Coronary artery (tissue), 2 donors: ENCODE results near the gene ZNF691.
"Not testable (repeated sequence)": the region's sequence is repeated elsewhere in the genome, so short reads cannot be mapped to it uniquely, and the experiment has no call there.

Source experiments
- DNase-seq: peaks from one replicate; pipeline ENCODE4 v3.0.0-alpha.2; 2017; ENCODE audit warnings: low spot score
- H3K27ac ChIP-seq, 2 donors: fragments of 200-600 bp; sonication (generic); one replicate each; pipeline ENCODE4 v1.5.1; 2016 to 2019
- H3K4me3 ChIP-seq: fragments of 200-600 bp; sonication (generic); 2 replicates; pipeline ENCODE4 v1.5.1; 2016; ENCODE audit warnings: mild to moderate bottlenecking, moderate library complexity
- TF ChIP-seq, protein P1 (sequence below): fragments of 200-600 bp; sonication (generic); IDR thresholded peaks from one replicate; pipeline ENCODE4 v1.5.1; 2019; ENCODE audit warnings: antibody characterized with exemption

ZNF691 gene

DNA sequence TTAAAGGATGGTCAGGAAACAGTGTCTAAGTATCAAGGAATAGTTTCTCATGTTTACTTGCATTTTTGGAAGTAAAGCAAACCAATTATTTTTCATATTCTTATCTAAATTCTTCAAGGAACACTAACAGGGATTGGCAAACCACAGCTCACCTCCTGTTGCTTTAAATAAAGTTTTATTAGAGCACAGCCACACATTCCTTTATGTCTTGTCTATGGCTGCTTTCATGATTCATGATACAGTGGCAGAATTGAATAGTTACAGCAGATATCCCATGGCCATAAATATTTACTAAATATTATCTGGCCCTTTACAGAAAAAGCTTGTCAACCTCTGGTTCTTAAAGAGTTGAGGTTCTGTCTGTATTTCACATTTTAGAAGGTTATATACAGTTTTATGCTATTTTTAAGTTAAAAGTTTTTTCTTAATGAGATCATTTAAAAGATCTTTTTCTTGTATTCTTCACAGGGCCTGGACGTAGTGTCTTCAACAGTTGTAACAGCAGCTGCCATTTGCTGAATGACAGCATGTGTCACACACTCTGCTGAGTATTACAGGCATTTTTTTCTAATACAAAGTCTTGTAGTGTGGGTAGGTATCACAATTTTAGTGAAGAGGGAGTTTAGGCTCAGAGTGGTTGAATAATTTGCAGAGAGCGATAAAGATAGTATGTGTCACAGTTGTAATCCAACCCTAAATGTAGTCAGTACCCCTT is 2.6 kb downstream of the ZNF691 start:
- H3K4me3 ChIP-seq = no peak overlapping the region
- TF ChIP-seq, protein P1, sequence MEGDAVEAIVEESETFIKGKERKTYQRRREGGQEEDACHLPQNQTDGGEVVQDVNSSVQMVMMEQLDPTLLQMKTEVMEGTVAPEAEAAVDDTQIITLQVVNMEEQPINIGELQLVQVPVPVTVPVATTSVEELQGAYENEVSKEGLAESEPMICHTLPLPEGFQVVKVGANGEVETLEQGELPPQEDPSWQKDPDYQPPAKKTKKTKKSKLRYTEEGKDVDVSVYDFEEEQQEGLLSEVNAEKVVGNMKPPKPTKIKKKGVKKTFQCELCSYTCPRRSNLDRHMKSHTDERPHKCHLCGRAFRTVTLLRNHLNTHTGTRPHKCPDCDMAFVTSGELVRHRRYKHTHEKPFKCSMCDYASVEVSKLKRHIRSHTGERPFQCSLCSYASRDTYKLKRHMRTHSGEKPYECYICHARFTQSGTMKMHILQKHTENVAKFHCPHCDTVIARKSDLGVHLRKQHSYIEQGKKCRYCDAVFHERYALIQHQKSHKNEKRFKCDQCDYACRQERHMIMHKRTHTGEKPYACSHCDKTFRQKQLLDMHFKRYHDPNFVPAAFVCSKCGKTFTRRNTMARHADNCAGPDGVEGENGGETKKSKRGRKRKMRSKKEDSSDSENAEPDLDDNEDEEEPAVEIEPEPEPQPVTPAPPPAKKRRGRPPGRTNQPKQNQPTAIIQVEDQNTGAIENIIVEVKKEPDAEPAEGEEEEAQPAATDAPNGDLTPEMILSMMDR = no peak
- H3K27ac ChIP-seq = no peak overlapping the region
- DNase-seq = no peak

GRCh38 chr1:42849944-42850343 is 3.5 kb downstream of the ZNF691 start:
- Histone ChIP-seq H3K4me3 (no peak overlapping the region), H3K27ac (no peak overlapping the region)
- TF ChIP-seq, protein P1 = no peak
- DNase-seq = no peak

- Histone ChIP-seq H3K27ac (no peak overlapping the region), H3K4me3 (no peak overlapping the region)
- TF ChIP-seq, protein P1 = no peak
- no peak for DNase-seq
Measured at GRCh38 chr1:42851420-42851819, 5.0 kb downstream of the ZNF691 start.

GRCh38 chr1:42851960-42852607 is 5.7 kb downstream of the ZNF691 start:
- no peak overlapping the region for H3K4me3 ChIP-seq
- no peak overlapping the region for H3K27ac ChIP-seq
- TF ChIP-seq, protein P1 = no peak
- DNase-seq = no peak

DNA sequence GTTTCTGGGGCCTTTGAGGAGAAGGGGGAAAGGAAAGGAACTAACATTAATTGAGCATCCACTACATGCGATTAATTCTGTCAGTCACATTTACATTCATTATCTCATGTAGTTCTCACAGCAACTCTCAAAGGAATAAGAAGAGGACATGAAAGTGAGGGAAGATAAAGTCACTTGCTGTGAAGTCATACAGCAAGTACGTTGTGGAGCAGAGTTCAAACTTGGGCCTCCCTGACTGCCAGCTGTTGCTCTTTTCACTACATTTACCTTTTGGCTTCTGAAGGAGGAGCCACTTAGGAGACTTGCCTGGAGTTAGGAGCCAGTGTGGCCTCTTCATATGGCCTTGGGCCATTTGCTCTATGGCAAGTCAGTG is 6.2 kb downstream of the ZNF691 start:
- no peak overlapping the region for H3K27ac ChIP-seq
- TF ChIP-seq, protein P1 = no peak
- no peak for DNase-seq

GRCh38 chr1:42853116-42853884 is 6.9 kb downstream of the ZNF691 start:
- TF ChIP-seq, protein P1 = no peak
- Histone ChIP-seq H3K4me3 (no peak overlapping the region), H3K27ac (no peak overlapping the region)
- DNase-seq = no peak

More for the DNA sequence above, 6.2 kb downstream of the ZNF691 start:
- H3K4me3 ChIP-seq = no peak overlapping the region

- DNase-seq, H3K27ac ChIP-seq, H3K4me3 ChIP-seq: not testable (repeated sequence)
Measured at GRCh38 chr1:42856554-42856953, 10.1 kb downstream of the ZNF691 start.

DNA sequence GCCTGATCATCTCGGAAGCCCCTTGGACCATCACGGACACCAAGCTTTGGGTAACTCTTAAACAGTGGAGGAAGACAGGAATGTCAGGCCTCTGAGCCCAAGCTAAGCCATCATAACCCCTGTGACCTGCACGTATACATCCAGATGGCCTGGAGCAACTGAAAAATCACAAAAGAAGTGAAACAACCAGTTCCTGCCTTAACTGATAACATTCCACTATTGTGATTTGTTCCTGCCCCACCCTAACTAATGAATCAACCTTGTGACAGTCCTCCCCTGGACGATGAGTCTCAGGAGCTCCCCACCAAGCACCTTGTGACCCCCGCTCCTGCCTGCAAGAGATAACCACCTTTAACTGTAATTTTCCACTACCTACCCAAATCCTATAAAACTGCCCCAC is 13.0 kb downstream of the ZNF691 start:
- H3K27ac ChIP-seq, H3K4me3 ChIP-seq, DNase-seq: not testable (repeated sequence)
